H1 (cell line): ENCODE data around the gene FES. TPM values are rescaled to one million over a fixed set of nuclear protein-coding genes. Genes with fewer than 3 reads are reported as not detected.

Experiments used
- CTCF ChIA-PET: fragments of 300-600 bp; sonication (Branson Sonifier 250); formaldehyde crosslinking; loops from one replicate; lab custom pipeline; 2021; ENCODE audit not compliant: partially characterized antibody; lab: Charles Lee
- POLR2A ChIA-PET: fragments of 300-600 bp; sonication (Branson Sonifier 250); formaldehyde crosslinking; loops from one replicate; lab custom pipeline; 2021; ENCODE audit warnings: inconsistent platforms; ENCODE audit not compliant: partially characterized antibody; lab: Charles Lee
- DNase-seq, 2 experiments: peaks; one replicate each; pipeline versions ENCODE4 v3.0.0 to v3.0.0-alpha.2; 2010 to 2022; ENCODE audit warnings: low spot score in 2 of 2, low read depth in 1 of 2, mixed read lengths in 1 of 2
- FAIRE-seq: peaks from 2 replicates; lab custom pipeline; 2011; peaks lifted over from hg19 to GRCh38; lab: Jason Lieb, UNC
- H2AFZ ChIP-seq: 2 replicates; pipeline ENCODE4 v1.8.1; 2012; ENCODE audit warnings: low read length, inconsistent platforms
- H2AK5ac ChIP-seq: 2 replicates; pipeline ENCODE4 v1.6.1; 2013; ENCODE audit warnings: low read depth, low read length
- H2BK120ac ChIP-seq: replicated peaks from 2 replicates; pipeline ENCODE3; 2013; ENCODE audit warnings: low read depth, low read length, inconsistent platforms
- H2BK12ac ChIP-seq: 2 replicates; pipeline ENCODE4 v1.6.1; 2013; ENCODE audit warnings: low read depth, low read length
- H2BK15ac ChIP-seq: 2 replicates; pipeline ENCODE4 v1.6.1; 2013; ENCODE audit warnings: low read length
- H2BK20ac ChIP-seq: 2 replicates; pipeline ENCODE4 v1.6.1; 2013; ENCODE audit warnings: low read length
- H2BK5ac ChIP-seq: 2 replicates; pipeline ENCODE4 v1.6.1; 2013; ENCODE audit warnings: low read depth, low read length
- H3K14ac ChIP-seq: 2 replicates; pipeline ENCODE4 v1.6.1; 2013; ENCODE audit warnings: inconsistent platforms; ENCODE audit not compliant: insufficient read length
- H3K18ac ChIP-seq: 2 replicates; pipeline ENCODE4 v1.6.1; 2013; ENCODE audit warnings: low read length; ENCODE audit errors: extremely low read depth
- H3K23ac ChIP-seq: 2 replicates; pipeline ENCODE4 v1.6.1; 2013; ENCODE audit warnings: inconsistent platforms; ENCODE audit not compliant: insufficient read length
- H3K23me2 ChIP-seq: 2 replicates; pipeline ENCODE4 v1.6.1; 2013; ENCODE audit warnings: low read depth, low read length
- H3K27ac ChIP-seq: 2 replicates; pipeline ENCODE4 v1.6.1; 2011; ENCODE audit warnings: low read depth, low read length, inconsistent platforms
- H3K27me3 ChIP-seq, 4 experiments: replicated peaks in 1 of 4; 1 replicate in 1 of 4; 2 replicates in 3 of 4; pipeline versions ENCODE4 v1.6.1 to v1.8.1; 2011 to 2013; ENCODE audit warnings: low read length in 3 of 4, mild to moderate bottlenecking in 3 of 4, inconsistent platforms in 2 of 4, mixed read lengths in 2 of 4, moderate library complexity in 1 of 4; ENCODE audit not compliant: control insufficient read depth in 3 of 4, insufficient read depth in 3 of 4; ENCODE audit errors: extremely low read depth in 1 of 4
- H3K36me3 ChIP-seq, 4 experiments: 2 replicates each; pipeline versions ENCODE4 v1.6.1 to v1.8.1; 2011 to 2013; ENCODE audit warnings: mild to moderate bottlenecking in 4 of 4, low read length in 3 of 4, moderate library complexity in 2 of 4, control low read depth in 1 of 4, inconsistent platforms in 1 of 4; ENCODE audit not compliant: insufficient read depth in 4 of 4, control insufficient read depth in 2 of 4
- H3K4ac ChIP-seq: replicated peaks from 2 replicates; pipeline ENCODE3; 2013; ENCODE audit warnings: low read length, low read depth, mixed read lengths, inconsistent platforms; ENCODE audit not compliant: insufficient read length
- H3K4me1 ChIP-seq, 4 experiments: replicated peaks in 1 of 4; 1 replicate in 1 of 4; 2 replicates in 3 of 4; pipeline versions ENCODE4 v1.6.1 to v1.8.1; 2011 to 2013; ENCODE audit warnings: low read length in 3 of 4, inconsistent platforms in 2 of 4, mixed read lengths in 1 of 4; ENCODE audit not compliant: insufficient read depth in 4 of 4, control insufficient read depth in 3 of 4
- H3K4me2 ChIP-seq, 2 experiments: 2 replicates each; pipeline versions ENCODE4 v1.6.1 to v1.8.1; 2011 to 2013; ENCODE audit warnings: low read depth in 2 of 2, low read length in 2 of 2, control low read depth in 1 of 2, inconsistent platforms in 1 of 2, mild to moderate bottlenecking in 1 of 2; ENCODE audit not compliant: insufficient read depth in 1 of 2
- H3K4me3 ChIP-seq, 4 experiments: fragments of 200-600, 300-600 bp in 1 of 4; sonication (generic), shearing (Covaris generic), sonication (Bioruptor Twin) in 1 of 4; 2 replicates each; pipeline versions ENCODE4 v1.5.1 to v1.8.1; 2011 to 2016; ENCODE audit warnings: low read length in 4 of 4, low read depth in 3 of 4, control low read depth in 2 of 4, inconsistent platforms in 2 of 4, mild to moderate bottlenecking in 2 of 4, mixed read lengths in 1 of 4, moderate library complexity in 1 of 4; ENCODE audit not compliant: insufficient read depth in 2 of 4; ENCODE audit errors: extremely low read depth in 1 of 4
- H3K56ac ChIP-seq: replicated peaks from 2 replicates; pipeline ENCODE3; 2013; ENCODE audit warnings: low read depth, mild to moderate bottlenecking, mixed read lengths, low read length, inconsistent platforms; ENCODE audit not compliant: insufficient read length
- H3K79me1 ChIP-seq: 2 replicates; pipeline ENCODE4 v1.6.1; 2013; ENCODE audit warnings: low read depth, low read length, control low read depth
- H3K79me2 ChIP-seq, 2 experiments: 2 replicates each; pipeline versions ENCODE4 v1.6.1 to v1.8.1; 2012 to 2013; ENCODE audit warnings: low read length in 2 of 2, mild to moderate bottlenecking in 2 of 2, inconsistent platforms in 1 of 2; ENCODE audit not compliant: insufficient read depth in 2 of 2, control insufficient read depth in 1 of 2
- H3K9ac ChIP-seq, 4 experiments: replicated peaks in 1 of 4; 1 replicate in 1 of 4; 2 replicates in 3 of 4; pipeline versions ENCODE4 v1.6.1 to v1.8.1; 2011 to 2013; ENCODE audit warnings: low read depth in 3 of 4, low read length in 3 of 4, control low read depth in 2 of 4, mild to moderate bottlenecking in 2 of 4, moderate library complexity in 2 of 4, inconsistent platforms in 1 of 4; ENCODE audit errors: extremely low read depth in 1 of 4
- H3K9me3 ChIP-seq, 2 experiments: 2 replicates each; pipeline versions ENCODE4 v1.6.1 to v1.8.1; 2012 to 2013; ENCODE audit warnings: mild to moderate bottlenecking in 2 of 2, moderate library complexity in 2 of 2, control low read depth in 1 of 2, inconsistent platforms in 1 of 2, low read depth in 1 of 2, low read length in 1 of 2, mixed read lengths in 1 of 2; ENCODE audit not compliant: insufficient read depth in 2 of 2
- H4K20me1 ChIP-seq, 2 experiments: replicated peaks in 1 of 2; 2 replicates each; pipeline versions ENCODE3 to v1.8.1; 2011 to 2013; ENCODE audit warnings: inconsistent platforms in 2 of 2, low read length in 2 of 2, mild to moderate bottlenecking in 1 of 2; ENCODE audit not compliant: insufficient read depth in 2 of 2, control insufficient read depth in 1 of 2
- H4K5ac ChIP-seq: 2 replicates; pipeline ENCODE4 v1.6.1; 2013; ENCODE audit warnings: low read length, low read depth, mixed read lengths, inconsistent platforms; ENCODE audit not compliant: insufficient read length
- H4K8ac ChIP-seq: 2 replicates; pipeline ENCODE4 v1.8.0; 2013; ENCODE audit warnings: mild to moderate bottlenecking, moderate library complexity, low read length, inconsistent platforms; ENCODE audit not compliant: insufficient read depth; ENCODE audit errors: extremely low read depth
- H4K91ac ChIP-seq: replicated peaks from 2 replicates; pipeline ENCODE3; 2013; ENCODE audit warnings: low read length, mixed read lengths, inconsistent platforms; ENCODE audit not compliant: insufficient read length
- CHD2 ChIP-seq: IDR thresholded peaks from 2 replicates; pipeline ENCODE4 v1.6.1; 2012; ENCODE audit warnings: low read length, improper control_type of control experiment
- EP300 ChIP-seq, 2 experiments: IDR thresholded peaks; 1 replicate in 1 of 2; 2 replicates in 1 of 2; pipeline ENCODE4 v1.6.1; 2011 to 2012; ENCODE audit warnings: low read depth in 2 of 2, low read length in 2 of 2, mild to moderate bottlenecking in 2 of 2, borderline replicate concordance in 1 of 2, inconsistent platforms in 1 of 2, moderate library complexity in 1 of 2
- GTF2F1 ChIP-seq: IDR thresholded peaks from 2 replicates; pipeline ENCODE4 v1.6.1; 2012; ENCODE audit warnings: low read depth, low read length, improper control_type of control experiment, borderline replicate concordance
- JUND ChIP-seq: IDR thresholded peaks from 2 replicates; pipeline ENCODE4 v1.6.1; 2011; ENCODE audit warnings: mild to moderate bottlenecking, improper control_type of control experiment, low read length
- KDM1A ChIP-seq: fragments of 200-600, 300-600 bp; sonication (generic); IDR thresholded peaks from 2 replicates; pipeline ENCODE4 v1.7.1; 2016; ENCODE audit warnings: mild to moderate bottlenecking, low read length, borderline replicate concordance
- KDM5A ChIP-seq: fragments of 200-600 bp; IDR thresholded peaks from 2 replicates; pipeline ENCODE4 v1.7.1; 2012; ENCODE audit warnings: mild to moderate bottlenecking, low read length, inconsistent platforms, mixed read lengths
- MAFK ChIP-seq: IDR thresholded peaks from 2 replicates; pipeline ENCODE4 v1.6.1; 2012; ENCODE audit warnings: low read depth, mild to moderate bottlenecking, improper control_type of control experiment, low read length
- NANOG ChIP-seq: IDR thresholded peaks from 2 replicates; pipeline ENCODE4 v1.6.1; 2011; ENCODE audit warnings: low read length, low read depth, mild to moderate bottlenecking, inconsistent platforms; ENCODE audit not compliant: insufficient read depth, poor library complexity, severe bottlenecking
- PHF8 ChIP-seq: fragments of 200-600 bp; sonication (generic); conservative IDR thresholded peaks from 2 replicates; pipeline ENCODE4 v1.7.1; 2012; ENCODE audit warnings: low read depth, mild to moderate bottlenecking, inconsistent platforms, low read length, moderate library complexity
- RAD21 ChIP-seq, 2 experiments: IDR thresholded peaks in 1 of 2; conservative IDR thresholded peaks in 1 of 2; 2 replicates each; pipeline ENCODE4 v1.6.1; 2011; ENCODE audit warnings: low read depth in 2 of 2, low read length in 2 of 2, improper control_type of control experiment in 1 of 2, inconsistent platforms in 1 of 2, mild to moderate bottlenecking in 1 of 2, moderate library complexity in 1 of 2
- TAF1 ChIP-seq: IDR thresholded peaks from 2 replicates; pipeline ENCODE4 v1.6.1; 2011; ENCODE audit warnings: mild to moderate bottlenecking, low read depth, low read length
- ZNF274 ChIP-seq: IDR thresholded peaks from 2 replicates; pipeline ENCODE4 v1.7.0; 2012; ENCODE audit warnings: low read length, borderline replicate concordance; ENCODE audit errors: extremely low read depth
- WGBS, 2 experiments: shearing (Covaris generic) in 1 of 2; methylation state at CpG; one replicate each; pipeline versions ENCODE4 v1.1.6 to v1.1.7; 2013 to 2015; ENCODE audit warnings: low lambda C conversion rate in 2 of 2, mixed read lengths in 2 of 2, inconsistent platforms in 1 of 2, low coverage in 1 of 2, missing lambda C conversion rate in 1 of 2; ENCODE audit not compliant: insufficient replicate concordance in 2 of 2, insufficient coverage in 1 of 2, insufficient read length in 1 of 2; ENCODE audit errors: extremely low coverage in 1 of 2, missing lambda C conversion rate in 1 of 2; 5-methylcytosine and 5-hydroxymethylcytosine counted together
- polyA plus RNA-seq, 7 experiments: library from polyadenylated mRNA; depleted of rRNA in 3 of 7; stranded (reverse) in 5 of 7; unstranded in 2 of 7; fragments of >200 nt in 5 of 7; fragments of 200-250 nt in 2 of 7; gene quantifications; 1 replicate in 5 of 7; 2 replicates in 1 of 7; 4 replicates in 1 of 7; pipeline versions ENCODE4 v1.2.1 to v1.2.3, GENCODE V29; 2011 to 2013; ENCODE audit warnings: missing spikeins in 2 of 7, mixed read lengths in 2 of 7
- total RNA-seq: library from RNA; stranded (reverse); fragmentation: NEBNext Ultra II Directional; extraction: Animal tissue kit (Norgen Biotek cat#: 25700); gene quantifications from 2 replicates; pipeline ENCODE4 v1.2.1, GENCODE V29; 2021
- TF ChIP-seq, protein P1 (sequence below): IDR thresholded peaks from 2 replicates; pipeline ENCODE4 v1.6.1; 2012; ENCODE audit warnings: inconsistent platforms

FES gene
- total and polyA plus RNA-seq, 2 of the 8 experiments (the other 6 are each of a cell fraction or from before 2014, with no cell fraction given), result 8.5 to 8.6 TPM

DNA sequence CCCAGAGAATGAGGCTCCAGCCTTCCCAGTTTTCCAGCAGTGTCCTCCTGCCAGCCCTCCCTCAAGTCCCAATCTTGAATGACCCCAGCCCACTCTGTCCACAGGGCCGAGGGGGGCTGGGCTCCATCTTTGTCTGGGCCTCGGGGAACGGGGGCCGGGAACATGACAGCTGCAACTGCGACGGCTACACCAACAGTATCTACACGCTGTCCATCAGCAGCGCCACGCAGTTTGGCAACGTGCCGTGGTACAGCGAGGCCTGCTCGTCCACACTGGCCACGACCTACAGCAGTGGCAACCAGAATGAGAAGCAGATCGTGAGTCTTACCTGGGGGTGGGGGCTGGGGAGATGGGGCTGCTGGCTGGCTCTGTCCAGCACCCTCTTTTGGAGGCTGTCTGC, 5.6 kb upstream of the FES start:
- H4K91ac ChIP-seq, result no peak overlapping the region
- DNase-seq (no peak), FAIRE-seq (no peak)
- no peak overlapping the region for H3K23ac ChIP-seq
- ChIA-PET POLR2A (no interaction called here), CTCF (no interaction called here)
- no peaks in the 10 kb centered on the region for H3K27me3 ChIP-seq
- H3K4me2 ChIP-seq, result no peak overlapping the region
- H2AFZ ChIP-seq, result no peak overlapping the region
- H2BK12ac ChIP-seq, result no peak overlapping the region
- H3K9me3 ChIP-seq, result no peaks in the 10 kb centered on the region
- H2AK5ac ChIP-seq, result no peak overlapping the region
- H3K4me1 ChIP-seq, result peaks cover 6 to 15% (median 13%) of the 10 kb centered on the region in 4 experiments
- no peaks in the 10 kb centered on the region; a peak in 1 of 4 replicates for H3K79me2 ChIP-seq
- no peak overlapping the region for H3K56ac ChIP-seq
- H2BK5ac ChIP-seq, result no peak overlapping the region
- H3K79me1 ChIP-seq, result peaks cover 2% of the 10 kb centered on the region; the same call in 1 of the 2 replicates
- H3K4me3 ChIP-seq, result no peak overlapping the region
- H3K27ac ChIP-seq, result no peak overlapping the region
- H3K9ac ChIP-seq, result no peak overlapping the region
- no peak overlapping the region; the same call in 1 of the 2 replicates for H4K8ac ChIP-seq
- H3K14ac ChIP-seq, result no peak overlapping the region
- TF ChIP-seq EP300 (IDR thresholded peaks at IDR 0.05; ENCODE audit: borderline replicate concordance in 1 of 2, low read depth in 2 of 2, low read length in 2 of 2) (no peak), TAF1 (no peak), MAFK (no peak), JUND (no peak), KDM1A (no peak), ZNF274 (no peak), PHF8 (no peak), NANOG (no peak), GTF2F1 (no peak), KDM5A (no peak), RAD21 (IDR thresholded peaks at IDR 0.05 in 1 of 2, conservative IDR thresholded peaks at IDR 0.05 in 1 of 2; ENCODE audit: low read depth in 2 of 2, low read length in 2 of 2) (no peak), CHD2 (no peak)
- TF ChIP-seq, protein P1, sequence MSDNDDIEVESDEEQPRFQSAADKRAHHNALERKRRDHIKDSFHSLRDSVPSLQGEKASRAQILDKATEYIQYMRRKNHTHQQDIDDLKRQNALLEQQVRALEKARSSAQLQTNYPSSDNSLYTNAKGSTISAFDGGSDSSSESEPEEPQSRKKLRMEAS, result no peak
- TF ChIP-seq, all 59 proteins: peak for 0
- peaks cover 0 to 6% of the 10 kb centered on the region in 2 experiments for H4K20me1 ChIP-seq
- H3K18ac ChIP-seq, result no peak overlapping the region
- H2BK120ac ChIP-seq, result no peak overlapping the region
- peaks cover 5 to 18% (median 13%) of the 10 kb centered on the region in 4 experiments; a peak in 5 of 8 replicates for H3K36me3 ChIP-seq
- no peak overlapping the region for H3K4ac ChIP-seq
- 0 out of 2 replicates have a peak, but pooled peaks cover 1% of the 10 kb centered on the region for H3K23me2 ChIP-seq
- no peak overlapping the region for H4K5ac ChIP-seq
- no peak overlapping the region for H2BK20ac ChIP-seq
- 90% methylated on average over 15 of the region's 15 CpGs; no CpG with 5 or more reads in 1 of the 2 experiments for WGBS, 2 experiments
- H2BK15ac ChIP-seq, result no peak overlapping the region
